ENCODE measurements around the gene ZSCAN25.

GRCh38 chr7:99644431-99644830, 27.7 kb downstream of the ZSCAN25 start:
- no peak for TF ChIP-seq CTCF (IDR thresholded peaks at IDR 0.05)
- no peak for TF ChIP-seq POLR2A (IDR thresholded peaks at IDR 0.05)
- TF ChIP-seq POLR2AphosphoS5 (IDR thresholded peaks at IDR 0.05) = no peak
- no peak for TF ChIP-seq EP300 (IDR thresholded peaks at IDR 0.05)

All from gastroesophageal sphincter (tissue), 3 donors.